Parathyroid adenoma (tissue), 2 donors: ENCODE results near the gene C6orf52.
"Not testable (repeated sequence)": the region's sequence is repeated elsewhere in the genome, so short reads cannot be mapped to it uniquely, and the experiment has no call there.

Experiments used
- H2AFZ ChIP-seq: fragments of 300-600 bp; sonication (generic); one replicate; pipeline ENCODE4 v1.7.0; 2017; ENCODE audit warnings: antibody characterized with exemption, mild to moderate bottlenecking
- H3K27ac ChIP-seq: fragments of 300-600 bp; sonication (generic); one replicate; pipeline ENCODE4 v1.7.0; 2017
- H3K27me3 ChIP-seq: fragments of 300-600 bp; sonication (generic); one replicate; pipeline ENCODE4 v1.7.0; 2017; ENCODE audit warnings: low read length; ENCODE audit not compliant: control insufficient read depth, insufficient read depth
- H3K36me3 ChIP-seq: fragments of 300-600 bp; sonication (generic); one replicate; pipeline ENCODE4 v1.7.0; 2017; ENCODE audit warnings: low read length; ENCODE audit not compliant: control insufficient read depth, insufficient read depth
- H3K4me1 ChIP-seq: fragments of 300-600 bp; sonication (generic); one replicate; pipeline ENCODE4 v1.7.0; 2017; ENCODE audit warnings: control low read depth
- H3K4me2 ChIP-seq: fragments of 300-600 bp; sonication (generic); one replicate; pipeline ENCODE4 v1.7.0; 2017; ENCODE audit warnings: low read length
- H3K4me3 ChIP-seq: fragments of 300-600 bp; sonication (generic); one replicate; pipeline ENCODE4 v1.7.0; 2017; ENCODE audit warnings: low read depth, low read length
- H3K79me2 ChIP-seq: fragments of 300-600 bp; sonication (generic); one replicate; pipeline ENCODE4 v1.7.0; 2017; ENCODE audit warnings: control low read depth
- H3K9ac ChIP-seq: fragments of 300-600 bp; sonication (generic); one replicate; pipeline ENCODE4 v1.7.0; 2017; ENCODE audit warnings: mild to moderate bottlenecking
- H3K9me3 ChIP-seq: fragments of 300-600 bp; sonication (generic); one replicate; pipeline ENCODE4 v1.7.0; 2017; ENCODE audit warnings: low read length; ENCODE audit not compliant: control insufficient read depth
- TF ChIP-seq, protein P1 (sequence below): fragments of 300-600 bp; sonication (generic); IDR thresholded peaks from one replicate; pipeline ENCODE4 v1.7.0; 2017; ENCODE audit warnings: antibody characterized with exemption, mild to moderate bottlenecking
- donor health status: primary hyperparathyroidism.

The C6orf52 gene

DNA sequence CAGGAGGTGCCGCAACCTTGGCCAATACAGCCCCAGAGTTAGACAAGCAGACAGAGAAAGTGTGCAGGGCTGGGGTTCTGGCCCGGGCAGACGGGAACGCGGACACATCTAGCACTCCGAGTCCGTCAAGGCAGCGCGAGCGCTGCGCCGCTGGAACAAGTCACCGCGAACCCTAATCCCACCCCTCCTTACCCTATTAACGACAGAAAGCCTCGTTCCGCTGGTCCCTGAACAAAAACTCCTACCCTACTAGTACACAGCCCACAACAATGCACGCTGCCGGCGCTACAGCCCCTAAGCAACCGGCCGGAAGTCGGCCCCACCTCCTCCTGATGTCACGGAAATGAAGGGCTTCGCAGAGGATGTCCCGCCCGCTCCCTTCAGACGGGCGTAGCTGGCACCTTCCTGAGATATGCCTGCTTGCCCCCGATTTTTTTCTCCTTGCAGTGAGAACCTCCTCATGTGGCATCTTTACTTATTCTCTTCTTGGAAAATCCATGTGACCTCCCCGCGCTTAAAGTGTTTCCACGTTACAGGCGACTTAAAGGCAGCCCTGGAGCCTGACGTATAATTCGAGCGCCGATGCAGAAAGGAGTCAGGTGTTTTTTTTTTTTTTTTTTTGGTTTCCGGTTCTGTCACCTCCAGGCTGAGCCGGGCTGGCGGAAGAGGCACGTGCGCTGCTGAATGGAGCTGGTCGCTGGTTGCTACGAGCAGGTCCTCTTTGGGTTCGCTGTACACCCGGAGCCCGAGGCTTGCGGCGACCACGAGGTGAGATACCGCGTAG lies at the start of gene C6orf52, which contains the start of gene PAK1IP1:
Gene C6orf52 (minus strand): TSS at position 315 of the 784 bp plus-strand sequence. CDS start 7,066 bp downstream, outside the sequence.
Gene PAK1IP1 (plus strand): TSS at position 671 of the 784 bp plus-strand sequence. CDS start 14 bp downstream, at position 685.
- H3K27ac ChIP-seq, result peak within 1 kb of the TSS; percentile 98
- peak within 1 kb of the TSS; percentile 39 for H3K9ac ChIP-seq
- H3K4me1 ChIP-seq, result peaks cover 14% of the 10 kb centered on the region
- H3K4me3 ChIP-seq, result peak within 1 kb of the TSS; percentile 82
- H3K27me3 ChIP-seq, result no peaks in the 10 kb centered on the region
- H3K36me3 ChIP-seq, result no peaks in the 10 kb centered on the region
- H3K4me2 ChIP-seq, result peak within 1 kb of the TSS; percentile 95
- H3K79me2 ChIP-seq, result peaks cover 12% of the 10 kb centered on the region
- TF ChIP-seq, protein P1, sequence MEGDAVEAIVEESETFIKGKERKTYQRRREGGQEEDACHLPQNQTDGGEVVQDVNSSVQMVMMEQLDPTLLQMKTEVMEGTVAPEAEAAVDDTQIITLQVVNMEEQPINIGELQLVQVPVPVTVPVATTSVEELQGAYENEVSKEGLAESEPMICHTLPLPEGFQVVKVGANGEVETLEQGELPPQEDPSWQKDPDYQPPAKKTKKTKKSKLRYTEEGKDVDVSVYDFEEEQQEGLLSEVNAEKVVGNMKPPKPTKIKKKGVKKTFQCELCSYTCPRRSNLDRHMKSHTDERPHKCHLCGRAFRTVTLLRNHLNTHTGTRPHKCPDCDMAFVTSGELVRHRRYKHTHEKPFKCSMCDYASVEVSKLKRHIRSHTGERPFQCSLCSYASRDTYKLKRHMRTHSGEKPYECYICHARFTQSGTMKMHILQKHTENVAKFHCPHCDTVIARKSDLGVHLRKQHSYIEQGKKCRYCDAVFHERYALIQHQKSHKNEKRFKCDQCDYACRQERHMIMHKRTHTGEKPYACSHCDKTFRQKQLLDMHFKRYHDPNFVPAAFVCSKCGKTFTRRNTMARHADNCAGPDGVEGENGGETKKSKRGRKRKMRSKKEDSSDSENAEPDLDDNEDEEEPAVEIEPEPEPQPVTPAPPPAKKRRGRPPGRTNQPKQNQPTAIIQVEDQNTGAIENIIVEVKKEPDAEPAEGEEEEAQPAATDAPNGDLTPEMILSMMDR, result no peak
- H3K9me3 ChIP-seq, result no peaks in the 10 kb centered on the region
- peak within 1 kb of the TSS; percentile 79 for H2AFZ ChIP-seq

DNA sequence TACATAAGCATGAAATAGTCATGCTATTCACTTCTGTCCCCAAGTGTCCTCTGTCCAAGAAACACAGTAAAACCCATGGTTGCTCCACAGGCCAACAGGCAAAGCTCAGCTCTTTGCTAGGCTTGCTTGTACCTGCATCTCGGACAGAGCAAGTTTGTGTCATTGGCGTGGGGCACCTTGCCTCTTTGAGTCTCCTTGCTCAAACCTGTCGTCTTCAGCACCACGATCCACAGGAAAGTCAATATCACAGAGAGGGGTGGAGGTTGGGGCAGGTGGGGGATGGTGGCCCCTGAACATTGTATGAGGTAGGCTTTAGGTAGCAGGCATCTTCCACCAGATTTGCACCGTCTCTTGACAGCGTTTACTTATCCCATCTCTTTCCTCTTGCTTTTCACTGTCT lies 49.1 kb upstream of the C6orf52 start:
- H3K27ac ChIP-seq, result no peak overlapping the region
- H3K79me2 ChIP-seq, result peaks cover 11% of the 10 kb centered on the region
- H3K9me3 ChIP-seq, result no peaks in the 10 kb centered on the region
- no peak overlapping the region for H3K9ac ChIP-seq
- TF ChIP-seq, protein P1, result no peak
- no peak overlapping the region for H3K4me3 ChIP-seq
- H3K4me2 ChIP-seq, result no peak overlapping the region
- H3K27me3 ChIP-seq, result no peaks in the 10 kb centered on the region
- H2AFZ ChIP-seq, result no peak overlapping the region
- H3K4me1 ChIP-seq, result peaks cover 3% of the 10 kb centered on the region
- no peaks in the 10 kb centered on the region for H3K36me3 ChIP-seq

DNA sequence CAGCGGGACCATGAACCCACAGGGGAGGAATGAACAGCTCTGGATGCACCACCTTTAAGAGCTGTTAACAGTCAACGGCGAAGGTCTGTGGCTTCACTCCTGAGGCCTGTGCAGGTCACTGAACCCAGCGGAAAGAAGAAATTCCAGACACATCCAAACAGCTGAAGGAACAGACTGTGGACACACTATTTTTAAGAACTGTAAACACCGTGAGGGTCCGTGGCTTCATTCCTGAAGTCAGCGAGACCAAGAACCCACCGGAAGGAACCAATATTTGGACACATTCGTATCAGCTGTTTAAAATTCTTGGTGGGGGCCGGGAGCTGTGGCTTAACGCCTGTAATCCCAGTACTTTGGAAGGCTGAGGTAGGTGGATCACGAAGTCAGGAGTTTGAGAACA lies 47.8 kb upstream of the C6orf52 start:
- no peaks in the 10 kb centered on the region for H3K9me3 ChIP-seq
- no peaks in the 10 kb centered on the region for H3K36me3 ChIP-seq
- H2AFZ ChIP-seq, result no peak overlapping the region
- no peak overlapping the region for H3K4me3 ChIP-seq
- H3K79me2 ChIP-seq, result peaks cover 4% of the 10 kb centered on the region
- no peaks in the 10 kb centered on the region for H3K4me1 ChIP-seq
- no peaks in the 10 kb centered on the region for H3K27me3 ChIP-seq
- TF ChIP-seq, protein P1, result no peak
- H3K4me2 ChIP-seq, result no peak overlapping the region
- H3K27ac ChIP-seq, result no peak overlapping the region
- no peak overlapping the region for H3K9ac ChIP-seq

DNA sequence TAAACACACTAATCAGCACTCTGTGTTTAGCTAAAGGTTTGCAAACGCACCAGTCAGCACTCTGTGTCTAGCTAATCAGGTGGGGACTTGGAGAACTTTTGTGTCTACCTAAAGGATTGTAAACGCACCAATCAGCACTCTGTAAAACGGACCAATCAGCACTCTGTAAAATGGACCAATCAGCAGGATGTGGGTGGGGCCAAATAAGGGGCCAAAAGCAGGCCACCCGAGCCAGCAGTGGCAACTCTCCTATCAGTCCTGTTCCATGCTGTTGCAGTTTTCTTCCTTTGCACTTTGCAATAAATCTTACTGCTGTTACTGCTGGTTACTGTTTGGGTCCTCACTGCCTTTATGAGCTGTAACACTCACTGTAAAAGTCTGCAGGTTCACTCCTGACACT lies 47.2 kb upstream of the C6orf52 start:
- not testable (repeated sequence) for H3K4me1 ChIP-seq, H3K79me2 ChIP-seq, H3K4me3 ChIP-seq, H3K27ac ChIP-seq, H3K4me2 ChIP-seq, H3K27me3 ChIP-seq, H3K9me3 ChIP-seq, H3K9ac ChIP-seq, H3K36me3 ChIP-seq, H2AFZ ChIP-seq

DNA sequence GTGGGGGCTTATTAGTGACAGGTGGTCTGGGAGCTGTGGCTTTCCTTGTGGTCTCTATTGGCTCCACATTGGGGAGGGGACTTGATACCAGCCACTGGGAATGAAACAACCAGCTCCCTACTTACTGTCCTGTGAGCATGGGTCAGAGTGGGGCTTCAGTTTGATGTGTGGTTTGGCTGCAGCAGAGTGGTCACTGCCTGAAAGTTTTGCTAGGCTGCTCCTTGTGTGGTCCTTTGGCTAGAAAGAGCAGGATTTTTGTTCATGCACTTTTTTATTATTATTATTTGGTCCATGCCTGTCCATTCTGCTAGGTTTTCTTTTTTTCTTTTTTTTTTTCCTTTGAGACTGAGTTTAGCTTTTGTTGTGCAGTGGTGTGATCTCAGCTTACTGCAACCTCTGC lies 45.6 kb upstream of the C6orf52 start:
- Histone ChIP-seq H3K4me1 (no peaks in the 10 kb centered on the region), H3K27me3 (no peaks in the 10 kb centered on the region), H2AFZ (no peak overlapping the region), H3K27ac (no peak overlapping the region), H3K4me3 (no peak overlapping the region), H3K36me3 (no peaks in the 10 kb centered on the region), H3K79me2 (peaks cover 4% of the 10 kb centered on the region), H3K9ac (no peak overlapping the region), H3K9me3 (no peaks in the 10 kb centered on the region), H3K4me2 (no peak overlapping the region)
- TF ChIP-seq, protein P1, result no peak
